Erythroblast (primary cell): ENCODE results near the gene PHKA2.

Experiments used
- GATA1 ChIP-seq: IDR thresholded peaks from 2 replicates; pipeline ENCODE4 v1.6.1; 2011; ENCODE audit warnings: low read depth, mild to moderate bottlenecking, control low read depth, low read length, moderate library complexity
- POLR2A ChIP-seq: IDR thresholded peaks from 2 replicates; pipeline ENCODE4 v1.6.1; 2011; ENCODE audit warnings: mild to moderate bottlenecking, low read length

- TF ChIP-seq POLR2A: no peak
- TF ChIP-seq GATA1: no peak
These were observed 22.2 kb downstream of the PHKA2 start for GRCh38 chrX:18961686-18962085.
